ENCODE results near the gene BACE1-AS. TPM values are rescaled to one million over a fixed set of nuclear protein-coding genes. Genes with fewer than 3 reads are reported as not detected.

Gene BACE1-AS
- total and polyA plus RNA-seq, 2 of the 8 experiments (the other 6 are each of a cell fraction or from before 2014, with no cell fraction given), result 14.9 to 17.4 TPM

GRCh38 chr11:117333917-117334316 lies 42.8 kb downstream of the BACE1-AS start:
- Histone ChIP-seq H3K9ac (replicated peaks in 1 of 4; ENCODE audit: extremely low read depth in 1 of 4, low read depth in 3 of 4, low read length in 3 of 4) (no peak overlapping the region), H4K20me1 (replicated peaks in 1 of 2; ENCODE audit: control insufficient read depth in 1 of 2, insufficient read depth in 2 of 2, low read length in 2 of 2) (peaks cover 0 to 1% of the 10 kb centered on the region in 2 experiments), H3K4me1 (replicated peaks in 1 of 4; ENCODE audit: control insufficient read depth in 3 of 4, insufficient read depth in 4 of 4, low read length in 3 of 4) (no peaks in the 10 kb centered on the region), H3K4me2 (ENCODE audit: insufficient read depth in 1 of 2, low read depth in 2 of 2, low read length in 2 of 2) (no peak overlapping the region), H3K4me3 (ENCODE audit: extremely low read depth in 1 of 4, insufficient read depth in 2 of 4, low read depth in 3 of 4, low read length in 4 of 4) (no peak overlapping the region), H3K27ac (ENCODE audit: low read depth, low read length) (no peak overlapping the region), H2BK20ac (ENCODE audit: low read length) (no peak overlapping the region), H2AK5ac (ENCODE audit: low read depth, low read length) (no peak overlapping the region), H3K18ac (ENCODE audit: extremely low read depth, low read length) (no peak overlapping the region), H3K56ac (replicated peaks; ENCODE audit: insufficient read length, low read depth, low read length) (no peak overlapping the region), H3K27me3 (replicated peaks in 1 of 4; ENCODE audit: control insufficient read depth in 3 of 4, extremely low read depth in 1 of 4, insufficient read depth in 3 of 4, low read length in 3 of 4) (no peaks in the 10 kb centered on the region), H3K4ac (replicated peaks; ENCODE audit: insufficient read length, low read depth, low read length) (no peak overlapping the region), H3K23ac (ENCODE audit: insufficient read length) (no peak overlapping the region), H2BK5ac (ENCODE audit: low read depth, low read length) (no peak overlapping the region), H3K79me2 (ENCODE audit: control insufficient read depth in 1 of 2, insufficient read depth in 2 of 2, low read length in 2 of 2) (no peaks in the 10 kb centered on the region), H4K5ac (ENCODE audit: insufficient read length, low read depth, low read length) (no peak overlapping the region), H2BK12ac (ENCODE audit: low read depth, low read length) (no peak overlapping the region), H2BK15ac (ENCODE audit: low read length) (no peak overlapping the region; the same call in 1 of the 2 replicates), H4K8ac (ENCODE audit: extremely low read depth, insufficient read depth, low read length) (no peak overlapping the region; the same call in 1 of the 2 replicates), H3K79me1 (ENCODE audit: low read depth, low read length) (no peaks in the 10 kb centered on the region), H3K9me3 (ENCODE audit: insufficient read depth in 2 of 2, low read depth in 1 of 2, low read length in 1 of 2) (no peaks in the 10 kb centered on the region), H2AFZ (ENCODE audit: low read length) (no peak overlapping the region), H4K91ac (replicated peaks; ENCODE audit: insufficient read length, low read length) (no peak overlapping the region), H3K36me3 (ENCODE audit: control insufficient read depth in 2 of 4, insufficient read depth in 4 of 4, low read length in 3 of 4) (0 out of 8 replicates have a peak, but pooled peaks cover 0 to 4% (median 0%) of the 10 kb centered on the region in 4 experiments), H3K14ac (ENCODE audit: insufficient read length) (no peak overlapping the region), H3K23me2 (ENCODE audit: low read depth, low read length) (no peaks in the 10 kb centered on the region), H2BK120ac (replicated peaks; ENCODE audit: low read depth, low read length) (no peak overlapping the region)
- FAIRE-seq (no peak), DNase-seq (ENCODE audit: low read depth in 1 of 2, low spot score in 2 of 2) (no peak)
- 92% methylated on average over 9 of the region's 9 CpGs; no CpG with 5 or more reads in 1 of the 2 experiments for WGBS, 2 experiments (ENCODE audit: extremely low coverage in 1 of 2, insufficient coverage in 1 of 2, insufficient read length in 1 of 2, insufficient replicate concordance in 2 of 2, low coverage in 1 of 2, low lambda C conversion rate in 2 of 2, missing lambda C conversion rate in 1 of 2)
- CTCF ChIA-PET (ENCODE audit: partially characterized antibody), result interaction anchor here (0.7 kb wide), 1 partner anchor 1194 kb away, joined by 4 read pairs; no protein-coding TSS in a partner anchor
- POLR2A ChIA-PET (ENCODE audit: partially characterized antibody), result no interaction called here
- TF ChIP-seq JUND (IDR thresholded peaks at IDR 0.05; ENCODE audit: low read length), result no peak
- no peak for TF ChIP-seq TEAD4 (IDR thresholded peaks at IDR 0.05; ENCODE audit: low read depth, low read length)
- TF ChIP-seq KDM4A (IDR thresholded peaks at IDR 0.05; ENCODE audit: low read depth, low read length, severe bottlenecking), result no peak
- no peak for TF ChIP-seq ZNF274 (IDR thresholded peaks at IDR 0.05; ENCODE audit: borderline replicate concordance, extremely low read depth, low read length)
- TF ChIP-seq ATF3 (IDR thresholded peaks at IDR 0.05; ENCODE audit: insufficient read depth, low read depth, low read length), result no peak
- TF ChIP-seq SIX5 (IDR thresholded peaks at IDR 0.05; ENCODE audit: low read depth, low read length), result no peak
- no peak for TF ChIP-seq KDM5A (IDR thresholded peaks at IDR 0.05; ENCODE audit: low read length)
- TF ChIP-seq BRCA1 (IDR thresholded peaks at IDR 0.05; ENCODE audit: low read depth, low read length), result no peak
- TF ChIP-seq KDM1A (IDR thresholded peaks at IDR 0.05; ENCODE audit: borderline replicate concordance, low read length), result no peak
- no peak for TF ChIP-seq EZH2 (IDR thresholded peaks at IDR 0.05; ENCODE audit: low read depth, low read length, severe bottlenecking)
- no peak for TF ChIP-seq GTF2F1 (IDR thresholded peaks at IDR 0.05; ENCODE audit: borderline replicate concordance, low read depth, low read length)
- no peak for TF ChIP-seq RBBP5 (IDR thresholded peaks at IDR 0.05; ENCODE audit: borderline replicate concordance, low read depth, low read length)
- TF ChIP-seq HDAC2 (IDR thresholded peaks at IDR 0.05; ENCODE audit: borderline replicate concordance in 1 of 2, low read depth in 2 of 2, low read length in 2 of 2), result no peak
- TF ChIP-seq ASH2L (IDR thresholded peaks at IDR 0.05; ENCODE audit: low read length), result no peak
